T-helper 2 cell treated with Interferon-gamma antibody and Interleukin-4, amounts not matched to agents 5 μg/mL and 100 μg/mL, for 36 hours (primary cell): ENCODE data around the gene CDKL5.

Experiments
- DNase-seq: peaks from one replicate; pipeline ENCODE4 v3.0.0; 2021; ENCODE audit warnings: low spot score
- H3K27ac Mint-ChIP-seq: one replicate; pipeline ENCODE4 v1.8.0; 2021; ENCODE audit warnings: mild to moderate bottlenecking, mixed read lengths
- H3K27me3 Mint-ChIP-seq: one replicate; pipeline ENCODE4 v1.8.0; 2021; ENCODE audit warnings: low read depth, mixed read lengths
- H3K36me3 Mint-ChIP-seq: one replicate; pipeline ENCODE4 v1.8.0; 2021; ENCODE audit warnings: low read depth, mixed read lengths
- H3K4me1 Mint-ChIP-seq: one replicate; pipeline ENCODE4 v1.8.0; 2021; ENCODE audit warnings: low read depth, mixed read lengths
- H3K4me3 Mint-ChIP-seq: one replicate; pipeline ENCODE4 v1.8.0; 2022; ENCODE audit warnings: mild to moderate bottlenecking, moderate library complexity, mixed read lengths
- H3K9me3 Mint-ChIP-seq: one replicate; pipeline ENCODE4 v1.8.0; 2021; ENCODE audit warnings: mixed read lengths

The CDKL5 gene

DNA sequence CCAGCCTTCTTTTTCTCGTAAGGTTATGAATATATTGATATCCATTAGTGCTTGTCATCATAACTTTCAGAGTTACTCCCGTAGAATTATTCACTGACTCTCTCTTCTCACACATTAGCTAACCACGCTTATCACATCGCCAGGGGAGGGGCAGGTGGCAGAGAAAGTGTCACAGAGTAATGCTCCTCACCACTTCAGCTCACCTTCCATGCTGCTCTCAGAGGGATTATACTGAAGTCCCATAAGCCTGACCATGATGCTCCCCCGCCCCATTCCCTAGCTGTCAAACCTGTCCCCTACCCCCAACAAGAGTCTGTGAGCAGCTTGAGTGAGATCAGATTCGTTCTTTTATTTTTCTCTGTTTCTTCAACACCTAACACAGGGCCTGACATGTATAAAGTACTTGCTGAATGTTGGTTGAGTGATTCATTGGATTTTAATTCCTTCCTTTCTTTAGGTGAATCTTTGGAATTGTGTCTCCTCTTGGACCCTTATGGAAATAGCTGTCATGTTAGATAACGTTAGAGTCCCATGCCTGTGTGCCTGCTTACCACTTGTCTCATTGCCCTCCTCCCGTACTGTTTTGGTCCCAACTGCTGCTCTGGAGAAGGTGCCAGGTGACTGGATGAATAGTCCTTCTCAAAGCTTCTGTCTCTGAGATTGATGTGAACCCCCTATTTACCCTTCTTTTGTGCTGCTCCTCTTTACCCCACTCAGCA lies 191.4 kb downstream of the CDKL5 start:
- Mint-ChIP-seq H3K4me3 (no peak overlapping the region), H3K9me3 (no peaks in the 10 kb centered on the region), H3K27ac (no peak overlapping the region), H3K27me3 (no peaks in the 10 kb centered on the region), H3K36me3 (no peaks in the 10 kb centered on the region), H3K4me1 (no peaks in the 10 kb centered on the region)
- no peak for DNase-seq

GRCh38 chrX:18617407-18617750 lies 192.0 kb downstream of the CDKL5 start:
- no peaks in the 10 kb centered on the region for H3K4me1 Mint-ChIP-seq
- no peak for DNase-seq
- no peak overlapping the region for H3K4me3 Mint-ChIP-seq
- no peaks in the 10 kb centered on the region for H3K36me3 Mint-ChIP-seq
- no peaks in the 10 kb centered on the region for H3K27me3 Mint-ChIP-seq
- no peaks in the 10 kb centered on the region for H3K9me3 Mint-ChIP-seq
- H3K27ac Mint-ChIP-seq, result no peak overlapping the region

DNA sequence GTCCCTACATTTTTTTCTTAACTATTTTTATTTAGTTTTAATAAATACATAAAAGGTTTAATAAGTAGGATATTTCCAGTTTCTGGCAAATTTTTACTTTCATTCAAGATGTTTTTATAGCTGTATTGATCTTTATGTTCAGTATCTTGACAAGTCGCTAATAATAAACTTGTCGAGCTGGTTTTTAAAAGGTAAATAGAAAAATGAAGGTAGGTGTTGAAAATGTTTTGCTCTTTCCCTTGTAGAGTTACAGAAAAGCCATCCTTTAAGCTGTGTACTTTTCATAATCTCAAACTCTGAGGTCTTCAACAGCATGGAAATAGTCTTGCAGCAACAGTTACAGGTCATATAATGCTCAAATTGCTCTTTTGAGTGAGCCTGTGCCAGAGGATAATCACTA lies 193.9 kb downstream of the CDKL5 start:
- no peak for DNase-seq
- Mint-ChIP-seq H3K27ac (no peak overlapping the region), H3K4me3 (no peak overlapping the region), H3K9me3 (no peaks in the 10 kb centered on the region), H3K36me3 (no peaks in the 10 kb centered on the region), H3K27me3 (peaks cover 3% of the 10 kb centered on the region), H3K4me1 (no peaks in the 10 kb centered on the region)

DNA sequence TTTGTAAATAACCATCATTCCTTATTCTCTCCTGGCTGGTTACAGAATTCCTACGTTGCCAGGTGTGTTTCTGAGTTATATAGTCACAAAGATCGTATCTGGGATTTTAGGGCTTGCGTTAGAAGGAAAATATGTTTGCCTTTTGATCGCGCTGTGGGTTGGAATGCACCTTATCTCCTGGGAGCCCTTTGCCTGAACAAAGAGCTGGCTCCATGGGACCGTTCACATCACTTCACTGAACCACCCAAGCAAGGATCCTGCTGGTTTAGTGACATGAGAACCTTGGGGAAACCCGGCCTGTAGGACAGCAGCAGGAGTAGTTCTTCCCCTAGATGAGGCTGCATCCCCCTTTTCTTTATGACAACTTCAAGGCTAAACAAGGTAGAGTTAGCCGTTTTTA lies 194.9 kb downstream of the CDKL5 start:
- no peak overlapping the region for H3K27ac Mint-ChIP-seq
- DNase-seq, result no peak

DNA sequence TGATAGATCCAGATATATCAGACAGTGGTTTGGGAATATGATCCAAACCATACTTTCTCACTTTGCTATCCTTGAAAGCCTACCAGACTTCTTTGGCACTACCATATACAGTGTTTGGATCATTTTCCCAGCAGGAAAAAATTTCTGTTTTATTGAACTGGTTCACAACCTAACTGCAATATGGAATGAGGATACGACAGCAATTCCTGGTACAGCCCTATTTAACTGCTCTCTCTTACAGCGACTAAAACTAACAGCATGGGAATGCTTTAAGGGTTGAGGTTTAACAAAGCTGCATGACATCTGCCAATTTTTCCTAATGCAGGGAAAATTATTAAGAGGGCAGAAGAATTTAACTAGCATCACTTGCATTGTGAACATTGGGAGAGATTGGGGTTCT lies 199.2 kb downstream of the CDKL5 start:
- Mint-ChIP-seq H3K27ac (no peak overlapping the region), H3K36me3 (no peaks in the 10 kb centered on the region), H3K4me3 (no peak overlapping the region), H3K27me3 (peaks cover 3% of the 10 kb centered on the region), H3K4me1 (no peaks in the 10 kb centered on the region), H3K9me3 (no peaks in the 10 kb centered on the region)
- no peak for DNase-seq

More for the DNA sequence above, 194.9 kb downstream of the CDKL5 start:
- Mint-ChIP-seq H3K27me3 (peaks cover 3% of the 10 kb centered on the region), H3K9me3 (no peaks in the 10 kb centered on the region), H3K4me3 (no peak overlapping the region), H3K4me1 (no peaks in the 10 kb centered on the region), H3K36me3 (no peaks in the 10 kb centered on the region)

- Mint-ChIP-seq H3K9me3 (no peaks in the 10 kb centered on the region), H3K4me3 (no peak overlapping the region), H3K27me3 (no peaks in the 10 kb centered on the region), H3K36me3 (no peaks in the 10 kb centered on the region), H3K4me1 (no peaks in the 10 kb centered on the region), H3K27ac (no peak overlapping the region)
- DNase-seq, result no peak
Measured at GRCh38 chrX:18630934-18631333, 205.5 kb downstream of the CDKL5 start.

GRCh38 chrX:18638398-18638797 lies 213.0 kb downstream of the CDKL5 start:
- no peaks in the 10 kb centered on the region for H3K9me3 Mint-ChIP-seq
- H3K27me3 Mint-ChIP-seq, result no peaks in the 10 kb centered on the region
- no peaks in the 10 kb centered on the region for H3K4me1 Mint-ChIP-seq
- no peak overlapping the region for H3K27ac Mint-ChIP-seq
- no peak for DNase-seq
- no peak overlapping the region for H3K4me3 Mint-ChIP-seq
- H3K36me3 Mint-ChIP-seq, result no peaks in the 10 kb centered on the region

DNA sequence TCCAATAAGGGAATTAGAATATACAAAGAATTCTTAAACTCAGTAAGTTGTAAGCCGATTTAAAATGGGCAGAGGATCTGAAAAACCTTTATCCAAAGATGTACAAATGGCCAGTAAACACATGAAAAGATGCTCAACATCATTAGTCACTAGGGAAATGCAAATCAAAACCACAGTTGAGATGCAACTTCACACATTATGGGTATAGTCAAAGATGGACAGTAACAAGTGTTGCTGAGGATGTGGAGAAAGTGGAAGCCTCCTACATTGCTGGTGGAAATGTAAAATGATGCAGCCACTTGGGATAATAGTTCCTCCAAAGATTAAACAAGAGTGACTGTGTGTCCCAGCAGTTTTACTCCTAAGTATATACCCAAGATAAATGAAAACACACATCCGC lies 213.9 kb downstream of the CDKL5 start:
- DNase-seq, result no peak
- H3K36me3 Mint-ChIP-seq, result no peaks in the 10 kb centered on the region
- no peaks in the 10 kb centered on the region for H3K27me3 Mint-ChIP-seq
- H3K4me3 Mint-ChIP-seq, result no peak overlapping the region
- H3K27ac Mint-ChIP-seq, result no peak overlapping the region
- H3K4me1 Mint-ChIP-seq, result no peaks in the 10 kb centered on the region
- no peaks in the 10 kb centered on the region for H3K9me3 Mint-ChIP-seq

GRCh38 chrX:18640686-18641085 lies 215.3 kb downstream of the CDKL5 start:
- Mint-ChIP-seq H3K4me3 (no peak overlapping the region), H3K27me3 (no peaks in the 10 kb centered on the region), H3K27ac (no peak overlapping the region), H3K36me3 (no peaks in the 10 kb centered on the region), H3K4me1 (no peaks in the 10 kb centered on the region), H3K9me3 (no peaks in the 10 kb centered on the region)
- DNase-seq, result no peak

GRCh38 chrX:18643243-18643642 lies 217.8 kb downstream of the CDKL5 start:
- no peaks in the 10 kb centered on the region for H3K4me1 Mint-ChIP-seq
- H3K27ac Mint-ChIP-seq, result no peak overlapping the region
- DNase-seq, result no peak
- no peaks in the 10 kb centered on the region for H3K27me3 Mint-ChIP-seq
- no peak overlapping the region for H3K4me3 Mint-ChIP-seq
- no peaks in the 10 kb centered on the region for H3K9me3 Mint-ChIP-seq
- no peaks in the 10 kb centered on the region for H3K36me3 Mint-ChIP-seq

- Mint-ChIP-seq H3K27ac (no peak overlapping the region), H3K4me1 (no peaks in the 10 kb centered on the region), H3K27me3 (no peaks in the 10 kb centered on the region), H3K9me3 (no peaks in the 10 kb centered on the region), H3K4me3 (no peak overlapping the region), H3K36me3 (no peaks in the 10 kb centered on the region)
- no peak for DNase-seq
Measured at GRCh38 chrX:18643853-18644252, 218.4 kb downstream of the CDKL5 start.

DNA sequence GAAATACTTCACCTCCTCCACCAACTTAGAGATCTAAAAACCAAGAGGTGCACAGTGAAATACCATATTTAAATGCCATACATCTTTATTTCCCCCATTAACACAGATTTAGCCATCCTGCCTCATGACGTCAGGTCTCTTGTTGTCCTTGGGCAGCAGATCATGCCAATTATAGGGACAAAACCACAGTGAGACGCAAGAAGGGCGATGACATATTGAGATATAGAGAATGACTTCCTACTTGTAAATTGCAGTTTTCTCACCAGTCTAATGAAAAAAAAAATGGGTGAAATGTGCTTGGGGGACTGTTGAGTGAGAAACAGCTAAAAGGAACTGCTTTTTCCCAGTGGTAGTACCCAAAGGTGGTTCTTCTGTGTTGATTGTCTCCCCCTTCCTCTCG lies 222.2 kb downstream of the CDKL5 start:
- no peak overlapping the region for H3K4me3 Mint-ChIP-seq
- no peak overlapping the region for H3K27ac Mint-ChIP-seq
- no peaks in the 10 kb centered on the region for H3K27me3 Mint-ChIP-seq
- no peaks in the 10 kb centered on the region for H3K9me3 Mint-ChIP-seq
- no peak for DNase-seq
- H3K36me3 Mint-ChIP-seq, result no peaks in the 10 kb centered on the region
- no peaks in the 10 kb centered on the region for H3K4me1 Mint-ChIP-seq

DNA sequence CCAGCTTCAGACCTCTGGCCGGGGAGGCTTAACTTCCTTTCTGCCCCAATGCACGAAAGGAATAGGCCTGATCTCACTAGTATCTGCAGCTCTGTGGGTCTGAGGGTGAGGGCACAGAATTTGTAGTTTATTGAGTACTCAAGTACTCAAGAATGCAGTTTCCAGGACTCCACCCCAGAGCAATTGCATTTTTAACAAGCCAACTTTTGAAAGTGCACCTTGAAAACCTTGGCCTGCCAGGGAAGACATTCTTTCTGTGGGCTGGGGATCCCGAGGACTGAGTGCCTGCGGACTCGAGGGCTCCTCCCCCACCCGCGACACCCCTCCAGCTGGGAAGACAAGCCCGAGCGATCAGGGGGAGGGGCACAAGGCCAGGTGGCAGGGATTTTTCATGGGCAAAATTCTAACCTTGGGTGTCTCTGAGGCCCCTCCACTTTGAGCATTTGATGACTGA lies 224.1 kb downstream of the CDKL5 start:
- H3K27ac Mint-ChIP-seq, result no peak overlapping the region
- H3K4me1 Mint-ChIP-seq, result no peaks in the 10 kb centered on the region
- no peak for DNase-seq
- no peaks in the 10 kb centered on the region for H3K36me3 Mint-ChIP-seq
- H3K4me3 Mint-ChIP-seq, result no peak overlapping the region
- no peaks in the 10 kb centered on the region for H3K9me3 Mint-ChIP-seq
- no peaks in the 10 kb centered on the region for H3K27me3 Mint-ChIP-seq

DNA sequence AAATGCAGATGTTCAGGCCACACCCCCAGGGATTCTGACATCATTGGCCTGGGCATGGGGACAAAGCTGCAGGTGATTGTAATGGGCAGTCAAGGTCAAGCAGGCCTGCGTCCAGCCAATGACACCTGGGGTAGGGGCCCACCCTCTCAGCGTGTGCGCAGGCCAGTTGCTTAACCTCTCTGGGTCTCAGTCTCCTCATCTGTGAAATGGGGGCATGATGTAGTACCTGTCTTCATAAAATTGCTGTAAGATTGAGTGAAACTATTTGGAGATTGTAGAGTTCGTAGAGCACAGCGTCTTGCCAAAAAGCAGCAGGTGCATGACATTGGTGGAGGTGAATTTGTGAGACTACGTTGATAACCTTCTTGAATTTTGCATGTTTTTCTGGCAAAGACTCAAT lies 225.3 kb downstream of the CDKL5 start:
- Mint-ChIP-seq H3K4me3 (no peak overlapping the region), H3K9me3 (no peaks in the 10 kb centered on the region), H3K27me3 (no peaks in the 10 kb centered on the region), H3K4me1 (no peaks in the 10 kb centered on the region), H3K36me3 (no peaks in the 10 kb centered on the region), H3K27ac (no peak overlapping the region)
- DNase-seq, result no peak

- H3K27ac Mint-ChIP-seq, result no peak overlapping the region
- DNase-seq, result no peak
- no peaks in the 10 kb centered on the region for H3K36me3 Mint-ChIP-seq
- no peak overlapping the region for H3K4me3 Mint-ChIP-seq
- no peaks in the 10 kb centered on the region for H3K4me1 Mint-ChIP-seq
- H3K27me3 Mint-ChIP-seq, result no peaks in the 10 kb centered on the region
- H3K9me3 Mint-ChIP-seq, result no peaks in the 10 kb centered on the region
Measured at GRCh38 chrX:18652636-18653035, 227.2 kb downstream of the CDKL5 start.
